Upper lobe of right lung (tissue), 1 donor: Measurements from ENCODE around the gene PREB. TPM values are rescaled to one million over a fixed set of nuclear protein-coding genes. Genes with fewer than 3 reads are reported as not detected.

Source experiments
- ATAC-seq: fragments of 200-7000 bp; cut with Tn5 transposase; one replicate; pipeline ENCODE4 v1.9.1; 2020; ENCODE audit warnings: mild to moderate bottlenecking, moderate library complexity
- DNase-seq: peaks from one replicate; pipeline ENCODE4 v3.0.0-alpha.2; 2020
- H3K27ac ChIP-seq: fragments of 200-600 bp; one replicate; pipeline ENCODE4 v1.8.0; 2022
- H3K27me3 ChIP-seq: fragments of 200-600 bp; one replicate; pipeline ENCODE4 v1.8.0; 2022; ENCODE audit warnings: mild to moderate bottlenecking
- H3K36me3 ChIP-seq: fragments of 200-600 bp; one replicate; pipeline ENCODE4 v1.8.0; 2022
- H3K4me1 ChIP-seq: fragments of 200-600 bp; one replicate; pipeline ENCODE4 v1.8.0; 2022
- H3K4me3 ChIP-seq: fragments of 200-600 bp; one replicate; pipeline ENCODE4 v1.8.0; 2022; ENCODE audit warnings: mild to moderate bottlenecking
- H3K9me3 ChIP-seq: fragments of 200-600 bp; one replicate; pipeline ENCODE4 v1.8.0; 2022
- intact Hi-C: fragments of 100-400 bp; cut with DNase I; formaldehyde crosslinking; loops from one replicate; pipeline ENCODE4 v1.11.0; 2022
- total RNA-seq: library from RNA; stranded (reverse); fragmentation: NEBNext Ultra II Directional; extraction: Animal tissue kit (Norgen Biotek cat#: 25700); gene quantifications from one replicate; pipeline ENCODE4 v1.2.1, GENCODE V29; 2021
- TF ChIP-seq, protein P1 (sequence below): fragments of 200-600 bp; IDR thresholded peaks from one replicate; pipeline ENCODE4 v1.8.0; 2022; ENCODE audit warnings: antibody characterized with exemption
- donor health status: DM: no; HTN: yes; CAD: no; lungs with severe emphysema.

The PREB gene
- total RNA-seq, 1 donor from 2014 or later = 42.1 TPM

DNA sequence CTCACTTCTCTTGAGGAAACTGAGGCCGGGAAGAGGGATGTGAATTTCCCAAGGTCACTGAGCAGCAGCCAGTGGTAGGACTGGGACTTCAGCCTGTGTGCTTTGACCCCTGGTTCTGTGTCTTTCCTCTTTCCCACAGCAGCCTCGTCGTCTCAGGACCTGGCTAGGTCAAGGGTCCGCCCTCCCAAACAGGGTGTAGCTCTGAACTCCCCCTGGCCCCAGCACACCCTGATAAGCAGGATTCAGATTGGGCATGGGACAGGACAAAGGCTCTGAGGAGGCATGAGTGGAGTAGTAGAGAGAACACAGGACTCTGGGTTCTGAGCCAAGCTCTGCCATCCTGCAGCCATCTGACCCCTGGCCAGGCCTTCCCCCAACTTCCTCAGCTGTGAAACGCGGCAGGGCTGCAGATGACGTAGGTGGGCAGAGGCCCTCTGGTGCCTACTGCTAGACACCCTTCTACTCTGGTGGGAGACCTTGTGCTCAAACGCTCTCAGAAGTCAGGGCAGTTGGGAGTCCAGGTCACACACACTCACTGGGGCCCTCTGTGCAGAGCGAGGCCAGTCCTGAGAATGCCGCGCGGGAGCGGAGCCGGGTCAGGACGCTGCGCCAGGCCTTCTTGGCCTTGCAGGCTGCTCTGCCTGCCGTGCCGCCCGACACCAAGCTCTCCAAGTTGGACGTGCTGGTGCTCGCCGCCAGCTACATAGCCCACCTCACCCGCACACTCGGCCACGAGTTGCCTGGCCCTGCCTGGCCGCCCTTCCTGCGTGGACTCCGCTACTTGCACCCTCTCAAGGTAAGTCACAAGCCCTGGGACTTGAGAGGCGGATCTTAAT lies 15.4 kb upstream of the PREB start:
- Histone ChIP-seq H3K9me3 (no peaks in the 10 kb centered on the region), H3K27me3 (no peaks in the 10 kb centered on the region), H3K27ac (no peak overlapping the region), H3K4me3 (no peak overlapping the region), H3K36me3 (no peaks in the 10 kb centered on the region), H3K4me1 (no peaks in the 10 kb centered on the region)
- intact Hi-C loops = no loop called here
- TF ChIP-seq, protein P1, sequence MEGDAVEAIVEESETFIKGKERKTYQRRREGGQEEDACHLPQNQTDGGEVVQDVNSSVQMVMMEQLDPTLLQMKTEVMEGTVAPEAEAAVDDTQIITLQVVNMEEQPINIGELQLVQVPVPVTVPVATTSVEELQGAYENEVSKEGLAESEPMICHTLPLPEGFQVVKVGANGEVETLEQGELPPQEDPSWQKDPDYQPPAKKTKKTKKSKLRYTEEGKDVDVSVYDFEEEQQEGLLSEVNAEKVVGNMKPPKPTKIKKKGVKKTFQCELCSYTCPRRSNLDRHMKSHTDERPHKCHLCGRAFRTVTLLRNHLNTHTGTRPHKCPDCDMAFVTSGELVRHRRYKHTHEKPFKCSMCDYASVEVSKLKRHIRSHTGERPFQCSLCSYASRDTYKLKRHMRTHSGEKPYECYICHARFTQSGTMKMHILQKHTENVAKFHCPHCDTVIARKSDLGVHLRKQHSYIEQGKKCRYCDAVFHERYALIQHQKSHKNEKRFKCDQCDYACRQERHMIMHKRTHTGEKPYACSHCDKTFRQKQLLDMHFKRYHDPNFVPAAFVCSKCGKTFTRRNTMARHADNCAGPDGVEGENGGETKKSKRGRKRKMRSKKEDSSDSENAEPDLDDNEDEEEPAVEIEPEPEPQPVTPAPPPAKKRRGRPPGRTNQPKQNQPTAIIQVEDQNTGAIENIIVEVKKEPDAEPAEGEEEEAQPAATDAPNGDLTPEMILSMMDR = no peak
- no peak for ATAC-seq
- DNase-seq = no peak

DNA sequence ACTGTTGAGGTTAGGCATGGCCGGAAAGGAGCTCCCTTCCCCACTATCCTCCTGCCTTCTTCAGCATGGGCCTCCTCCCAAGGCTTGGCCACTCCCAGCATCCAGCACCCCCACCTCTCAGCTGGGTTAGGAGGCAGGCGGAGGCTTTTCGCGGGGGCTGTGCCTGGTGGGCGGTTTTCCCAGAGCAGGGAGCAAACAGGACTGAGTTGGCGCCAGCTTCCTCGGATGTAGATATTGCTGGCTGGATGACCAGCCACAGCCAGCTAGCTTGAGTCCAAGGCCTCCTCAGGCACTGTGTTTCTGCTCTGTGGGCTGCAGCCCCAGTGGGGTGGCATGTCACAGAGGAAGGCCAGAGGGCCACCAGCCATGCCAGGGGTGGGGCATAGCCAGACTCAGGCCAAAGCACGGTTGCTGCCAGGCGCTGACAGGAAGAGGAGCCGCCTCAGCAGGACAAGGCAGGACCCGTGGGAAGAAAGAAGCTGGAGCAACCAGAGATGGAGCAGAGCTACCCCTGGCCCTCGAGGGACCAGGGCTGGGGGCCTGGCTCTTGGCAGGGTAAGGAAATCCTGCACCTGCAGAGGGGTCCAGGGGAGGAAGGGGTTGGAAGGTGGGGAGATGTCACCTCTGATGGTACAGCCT lies 14.5 kb upstream of the PREB start, which contains the start of gene TCF23:
TSS of gene TCF23 (plus strand) at position 204 of the 639 bp plus-strand sequence. CDS start at position 334, 130 bp downstream.
- no peak within 1 kb of the TSS for H3K4me3 ChIP-seq
- DNase-seq = no peak
- intact Hi-C loops = no loop called here
- H3K9me3 ChIP-seq = no peaks in the 10 kb centered on the region
- no peak within 1 kb of the TSS for H3K27ac ChIP-seq
- H3K4me1 ChIP-seq = no peaks in the 10 kb centered on the region
- TF ChIP-seq, protein P1 = no peak
- no peak for ATAC-seq
- H3K27me3 ChIP-seq = no peaks in the 10 kb centered on the region
- no peaks in the 10 kb centered on the region for H3K36me3 ChIP-seq

DNA sequence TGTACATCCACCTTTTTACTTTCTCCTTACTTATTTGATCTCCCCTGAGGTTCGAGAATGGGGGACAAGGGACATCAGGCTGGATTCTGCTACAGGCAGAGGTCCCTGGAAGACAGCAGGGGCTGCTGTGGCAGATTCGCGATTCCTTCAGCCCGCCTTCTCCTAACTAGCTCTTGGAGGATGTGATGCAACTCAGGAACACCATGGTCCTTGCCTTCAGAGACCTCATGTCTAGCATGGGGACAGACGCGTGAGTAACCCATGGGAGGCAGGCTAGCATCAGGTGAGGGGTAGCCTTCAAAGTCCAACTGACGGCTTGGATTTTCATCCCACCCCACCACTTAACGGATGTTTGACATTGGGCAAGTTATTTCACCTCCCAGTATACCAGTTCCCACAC lies 13.5 kb upstream of the PREB start:
- intact Hi-C loops = no loop called here

DNA sequence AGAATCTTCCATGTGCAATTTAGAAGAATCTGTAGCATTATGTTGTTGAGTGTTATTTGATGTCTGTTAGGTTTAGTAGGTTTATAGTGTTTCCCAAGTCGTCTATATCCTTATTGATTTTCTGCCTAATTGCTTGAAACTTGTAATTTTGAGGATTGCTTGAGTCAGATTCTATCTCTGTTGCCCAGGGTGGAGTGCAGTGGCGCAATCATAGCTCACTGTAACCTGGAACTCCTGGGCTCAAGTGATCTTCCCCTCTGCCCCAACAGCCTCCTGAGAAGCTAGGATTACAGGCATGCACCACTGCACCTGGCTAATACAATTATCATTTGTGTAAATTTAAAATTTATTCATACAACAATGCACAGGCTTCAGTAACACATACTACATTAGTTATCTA lies 11.2 kb upstream of the PREB start:
- H3K9me3 ChIP-seq = no peaks in the 10 kb centered on the region
- H3K4me1 ChIP-seq = no peaks in the 10 kb centered on the region
- DNase-seq (no peak), ATAC-seq (no peak)
- TF ChIP-seq, protein P1 = no peak
- H3K27me3 ChIP-seq = no peaks in the 10 kb centered on the region
- no peak overlapping the region for H3K27ac ChIP-seq
- no peak overlapping the region for H3K4me3 ChIP-seq
- no peaks in the 10 kb centered on the region for H3K36me3 ChIP-seq
- intact Hi-C loops = no loop called here

More for the DNA sequence above, 13.5 kb upstream of the PREB start:
- Histone ChIP-seq H3K27ac (no peak overlapping the region), H3K4me1 (no peaks in the 10 kb centered on the region), H3K9me3 (no peaks in the 10 kb centered on the region), H3K4me3 (no peak overlapping the region), H3K36me3 (no peaks in the 10 kb centered on the region), H3K27me3 (no peaks in the 10 kb centered on the region)
- DNase-seq (no peak), ATAC-seq (no peak)
- TF ChIP-seq, protein P1 = no peak

DNA sequence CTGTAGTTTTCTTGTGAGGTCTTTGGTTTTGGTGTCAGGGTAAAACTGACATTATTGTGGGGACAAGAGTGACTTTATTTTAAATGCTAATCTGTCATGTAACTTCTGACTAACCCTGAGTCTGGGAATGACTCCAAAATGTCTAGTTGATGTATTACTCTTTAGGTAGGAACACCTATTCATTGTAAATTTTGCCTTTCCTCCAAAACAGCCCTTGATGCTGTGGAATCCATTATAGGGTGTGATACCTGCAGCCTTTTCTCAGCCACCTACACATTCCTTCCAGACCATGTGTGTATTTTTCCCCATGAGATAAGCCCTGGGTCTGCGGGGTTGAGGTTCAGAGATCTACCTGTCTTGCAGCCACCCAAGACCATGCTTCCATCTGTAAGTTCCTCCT lies 8.8 kb upstream of the PREB start:
- no peaks in the 10 kb centered on the region for H3K27me3 ChIP-seq
- H3K4me3 ChIP-seq = no peak overlapping the region
- intact Hi-C loops = no loop called here
- no peak for DNase-seq
- H3K9me3 ChIP-seq = no peaks in the 10 kb centered on the region
- TF ChIP-seq, protein P1 = no peak
- ATAC-seq = no peak
- no peaks in the 10 kb centered on the region for H3K36me3 ChIP-seq
- no peaks in the 10 kb centered on the region for H3K4me1 ChIP-seq
- H3K27ac ChIP-seq = no peak overlapping the region
